Epithelial cell of prostate (primary cell): ENCODE data around the gene AXIN2.

ENCODE experiments used
- DNase-seq: peaks from one replicate; pipeline ENCODE4 v3.0.0-alpha.2; 2011; ENCODE audit warnings: low read depth, low spot score
- H3K27ac ChIP-seq: fragments of 450-650 bp; 2 replicates; pipeline ENCODE4 v1.5.1; 2017; ENCODE audit warnings: mild to moderate bottlenecking

Gene AXIN2

DNA sequence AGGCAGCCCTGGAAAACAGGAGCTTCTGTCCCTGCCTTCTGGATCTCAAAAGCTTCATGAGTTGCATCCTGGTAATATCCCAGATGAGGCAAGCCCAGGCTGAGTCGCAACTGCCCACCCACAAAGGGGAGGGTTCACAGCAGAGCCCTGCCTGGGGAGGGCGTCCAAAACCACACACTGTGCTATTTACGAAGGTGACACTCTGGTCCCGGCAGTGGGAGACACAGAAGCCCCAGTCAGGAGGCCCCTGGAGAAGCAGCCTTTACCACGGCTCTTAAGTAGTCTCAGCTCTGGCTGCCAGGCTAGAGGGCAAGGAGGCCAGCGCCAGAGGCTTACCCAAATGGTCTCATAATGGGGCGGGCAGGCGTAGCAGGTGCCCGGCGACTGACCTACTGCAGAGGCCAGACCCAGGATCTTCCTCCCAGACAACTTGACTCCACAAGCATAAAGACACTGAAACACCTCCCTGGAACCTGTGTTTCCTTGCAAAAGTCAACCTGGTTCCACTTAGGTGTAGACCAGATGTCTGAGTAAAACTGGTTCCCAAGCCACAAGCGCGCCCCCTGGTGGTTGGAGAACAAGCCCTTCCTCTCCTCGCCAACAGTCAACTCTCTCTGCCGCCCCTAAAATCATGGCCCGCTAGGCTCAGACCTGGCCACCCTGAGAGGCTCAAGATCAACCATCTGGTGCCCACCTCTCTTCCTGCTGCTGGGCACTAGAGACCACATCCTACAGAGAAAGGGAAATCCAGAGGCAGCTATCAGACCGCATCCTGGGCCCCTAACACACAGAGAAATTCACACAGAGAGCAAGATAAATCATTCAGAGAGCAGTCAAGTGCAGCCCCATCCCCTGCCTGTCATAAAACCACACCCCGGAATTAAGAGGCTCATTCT, 5.2 kb downstream of the AXIN2 start:
- no peak overlapping the region for H3K27ac ChIP-seq
- no peak for DNase-seq

DNA sequence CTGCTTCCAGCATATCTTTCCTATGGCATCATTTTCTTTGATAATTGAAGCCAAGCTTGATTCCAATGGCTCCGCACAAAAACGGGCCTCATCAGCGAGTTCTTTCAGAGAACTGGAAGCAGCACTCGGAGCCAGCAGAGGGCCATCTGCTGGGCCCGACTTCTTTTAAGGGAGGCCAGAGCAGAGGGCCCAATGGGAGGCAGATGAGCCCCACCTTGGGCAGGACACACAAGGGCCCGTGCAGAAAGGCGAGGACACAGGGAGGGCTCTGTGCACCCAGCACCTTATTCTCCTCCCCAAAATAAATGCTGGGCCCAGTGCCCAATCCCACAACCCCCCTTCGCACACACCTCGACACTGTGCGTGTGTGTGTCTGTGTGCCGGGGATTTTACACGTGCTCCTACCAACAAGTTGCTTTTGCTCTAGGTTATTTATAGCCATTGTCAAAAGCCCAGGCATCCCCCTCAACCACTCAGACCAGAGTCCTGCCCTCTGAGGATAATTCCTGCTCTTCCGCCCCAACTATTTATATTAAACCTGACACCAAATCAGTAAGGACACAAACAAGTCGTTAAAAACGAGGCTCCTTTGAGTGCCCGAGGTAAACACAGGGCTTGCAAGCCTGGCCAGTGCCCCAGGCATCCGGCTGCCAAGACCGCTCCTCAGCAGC, 6.8 kb downstream of the AXIN2 start:
- H3K27ac ChIP-seq: no peak overlapping the region
- no peak for DNase-seq

DNA sequence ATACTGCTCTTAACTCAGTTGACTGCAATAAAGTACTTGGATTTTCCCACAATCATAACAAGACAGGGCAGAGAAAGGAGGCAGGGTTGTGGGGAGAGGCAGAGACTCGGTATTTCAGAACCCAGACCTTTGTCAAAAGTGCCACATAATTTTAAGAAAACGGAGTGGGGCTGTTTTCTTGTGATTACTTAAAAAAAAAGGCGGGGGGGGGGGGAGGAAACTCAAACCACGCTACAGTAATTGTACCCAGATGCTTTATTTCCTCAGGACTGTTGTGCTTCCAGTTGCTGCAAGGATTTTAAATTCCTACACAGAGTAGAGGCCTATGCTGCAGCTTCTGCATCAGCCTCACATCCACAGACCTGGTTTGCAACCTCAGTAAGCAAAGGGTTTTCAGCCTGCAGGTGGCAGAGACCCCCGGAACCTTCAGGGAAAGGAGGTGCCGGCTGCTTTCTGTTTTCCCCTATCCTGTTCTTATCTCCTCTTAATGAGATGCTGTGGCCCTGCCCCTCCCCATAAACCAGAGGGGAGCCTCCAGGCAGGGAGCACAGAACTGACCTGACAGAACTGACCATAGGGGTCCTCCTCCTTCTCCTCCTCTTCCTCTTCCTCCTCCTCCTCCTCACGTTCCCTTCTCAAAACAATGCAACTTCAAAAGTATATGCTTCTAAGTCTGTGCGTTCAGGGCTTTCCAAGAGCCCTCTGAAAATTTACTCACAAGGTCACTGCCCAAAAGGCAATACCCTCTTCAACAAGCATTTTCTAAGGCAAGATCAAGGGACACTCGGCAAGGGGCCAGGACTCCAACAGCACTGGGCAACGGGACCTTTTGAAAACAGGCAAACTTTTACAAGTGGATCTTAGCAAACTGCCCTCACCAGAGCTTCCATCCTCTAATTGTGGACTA, 7.5 kb downstream of the AXIN2 start:
- DNase-seq: no peak
- no peak overlapping the region for H3K27ac ChIP-seq

DNA sequence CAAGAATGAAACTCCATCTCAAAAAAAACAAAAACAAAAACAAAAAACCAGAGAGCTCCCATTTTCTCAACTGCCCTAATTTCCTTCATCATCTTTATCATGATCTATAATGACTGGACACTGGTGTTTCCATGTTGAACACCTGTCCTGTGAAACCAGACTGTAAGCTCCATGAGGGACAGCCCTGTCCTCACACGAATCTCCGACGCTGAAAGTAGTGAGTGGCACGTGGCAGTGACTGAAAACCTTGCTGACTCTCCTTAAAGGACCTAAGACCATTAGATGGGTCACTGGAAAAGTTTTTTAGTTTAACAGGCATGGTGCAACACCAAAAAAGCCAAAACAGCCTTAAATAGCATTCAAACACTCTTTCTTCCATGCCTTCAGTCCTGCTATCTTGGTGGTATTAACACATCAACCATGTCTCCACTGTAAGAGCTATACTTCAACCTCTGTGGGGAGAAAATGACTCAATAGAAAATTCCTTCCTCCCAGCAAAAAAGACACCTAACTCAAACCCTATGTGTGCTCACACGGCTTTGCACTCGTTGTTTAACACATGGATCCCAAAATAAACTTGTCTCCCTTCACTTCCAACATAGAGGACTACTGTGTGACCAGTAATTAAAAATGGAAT, 8.3 kb downstream of the AXIN2 start:
- no peak overlapping the region for H3K27ac ChIP-seq
- DNase-seq: no peak

DNA sequence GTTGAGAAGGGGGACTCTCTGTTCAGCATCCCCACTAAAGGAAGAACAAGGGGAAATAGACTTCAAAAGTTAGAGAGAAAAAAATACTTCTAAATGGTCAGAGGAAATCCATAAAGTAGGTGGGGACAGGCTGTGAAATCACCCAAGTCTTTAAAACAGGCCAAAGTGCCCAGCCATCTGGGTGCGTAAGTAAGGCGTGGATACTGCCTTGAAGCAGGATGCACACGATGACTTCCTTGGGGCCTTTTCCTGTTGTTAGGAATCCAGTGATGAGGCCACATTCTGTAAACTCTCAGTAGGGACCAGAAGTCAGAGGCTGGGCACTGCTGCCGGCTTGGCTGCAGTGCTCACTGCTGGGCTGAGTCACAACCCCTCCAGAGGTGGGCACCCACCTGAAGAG, 9.2 kb downstream of the AXIN2 start:
- H3K27ac ChIP-seq: no peak overlapping the region
- DNase-seq: no peak

DNA sequence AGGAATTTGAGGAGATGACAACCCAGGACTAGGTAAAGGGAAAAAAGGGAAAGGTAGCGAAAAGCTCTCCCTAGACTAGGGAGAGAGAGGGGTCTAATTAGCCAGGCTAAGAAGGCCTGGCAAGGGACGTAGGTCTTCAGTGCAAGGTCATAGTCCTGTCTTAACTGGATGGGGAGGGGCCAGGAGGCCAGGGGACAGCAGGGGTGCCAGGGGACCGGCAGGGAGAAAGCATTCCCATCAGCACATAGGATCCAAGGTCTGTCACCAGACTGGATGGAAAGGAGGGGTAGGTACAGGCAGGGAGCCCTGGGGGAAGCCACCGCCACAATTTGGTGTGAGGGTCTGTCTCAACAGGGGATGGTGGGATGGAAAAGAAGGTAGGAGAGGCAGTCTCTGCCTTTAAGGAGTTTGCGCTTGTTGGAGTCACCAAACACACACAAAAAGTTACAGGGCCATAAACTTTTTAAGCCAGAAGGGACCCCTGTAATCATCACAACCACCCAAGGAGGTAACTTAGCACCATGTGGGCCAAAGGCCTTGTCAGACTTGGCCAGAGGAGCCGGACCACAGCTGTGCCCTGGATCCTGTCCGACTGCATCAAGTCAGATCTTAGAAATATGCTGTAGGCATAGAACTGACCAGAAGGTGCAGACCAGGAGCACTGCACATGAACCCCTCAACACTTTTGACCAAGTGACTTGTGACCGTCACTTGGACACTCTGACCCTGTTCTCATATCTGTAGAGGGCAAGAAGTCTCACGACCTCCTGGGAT, 10.0 kb downstream of the AXIN2 start:
- no peak overlapping the region for H3K27ac ChIP-seq
- no peak for DNase-seq

DNA sequence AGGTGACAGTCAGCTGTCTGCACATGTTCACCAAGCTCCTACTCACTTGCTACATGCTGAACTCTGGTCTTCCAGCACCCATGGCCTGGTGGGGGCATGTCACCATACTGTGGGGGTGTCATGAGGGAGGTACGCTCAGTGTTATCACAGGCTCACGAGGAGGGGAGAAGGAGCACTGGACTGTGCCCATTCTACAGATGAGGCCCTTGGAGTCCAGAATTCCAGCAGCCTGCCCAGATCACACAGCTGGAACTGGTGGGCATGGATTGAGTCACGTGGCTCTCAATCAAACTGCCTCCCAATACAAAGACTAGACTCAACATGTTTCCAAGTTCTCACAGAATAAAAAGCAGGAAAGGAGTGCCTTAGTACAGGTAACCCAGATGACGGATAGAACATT, 10.7 kb downstream of the AXIN2 start:
- H3K27ac ChIP-seq: no peak overlapping the region
- DNase-seq: no peak

DNA sequence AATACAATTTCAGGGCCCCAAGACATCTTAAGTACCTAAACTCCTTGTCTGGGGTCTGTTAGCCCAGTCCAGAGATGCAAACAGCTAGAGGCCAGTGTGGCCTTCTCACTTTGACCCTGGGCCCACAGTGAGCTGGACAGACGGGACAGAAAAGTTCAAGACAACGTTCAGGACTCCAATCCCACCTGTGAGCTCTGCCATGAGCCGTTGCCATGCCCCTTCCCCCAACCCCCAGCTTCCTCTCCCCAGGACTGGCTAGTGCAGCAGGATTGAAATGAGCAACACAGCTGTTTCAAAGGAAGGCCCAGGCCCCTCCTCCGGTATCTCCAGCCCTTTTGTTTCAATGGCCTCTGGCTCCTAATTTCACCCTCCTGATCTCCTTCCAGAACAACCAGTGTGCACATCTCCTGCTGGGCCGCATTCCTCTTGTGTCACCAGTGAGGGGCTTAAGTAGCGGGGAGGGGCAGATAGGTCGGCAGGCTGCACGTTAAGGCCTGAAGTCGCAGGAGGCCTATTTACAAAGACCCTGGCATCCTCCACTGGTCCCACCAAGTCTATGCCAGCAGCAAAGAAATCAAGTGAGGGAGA, 11.3 kb downstream of the AXIN2 start:
- H3K27ac ChIP-seq: no peak overlapping the region
- no peak for DNase-seq

DNA sequence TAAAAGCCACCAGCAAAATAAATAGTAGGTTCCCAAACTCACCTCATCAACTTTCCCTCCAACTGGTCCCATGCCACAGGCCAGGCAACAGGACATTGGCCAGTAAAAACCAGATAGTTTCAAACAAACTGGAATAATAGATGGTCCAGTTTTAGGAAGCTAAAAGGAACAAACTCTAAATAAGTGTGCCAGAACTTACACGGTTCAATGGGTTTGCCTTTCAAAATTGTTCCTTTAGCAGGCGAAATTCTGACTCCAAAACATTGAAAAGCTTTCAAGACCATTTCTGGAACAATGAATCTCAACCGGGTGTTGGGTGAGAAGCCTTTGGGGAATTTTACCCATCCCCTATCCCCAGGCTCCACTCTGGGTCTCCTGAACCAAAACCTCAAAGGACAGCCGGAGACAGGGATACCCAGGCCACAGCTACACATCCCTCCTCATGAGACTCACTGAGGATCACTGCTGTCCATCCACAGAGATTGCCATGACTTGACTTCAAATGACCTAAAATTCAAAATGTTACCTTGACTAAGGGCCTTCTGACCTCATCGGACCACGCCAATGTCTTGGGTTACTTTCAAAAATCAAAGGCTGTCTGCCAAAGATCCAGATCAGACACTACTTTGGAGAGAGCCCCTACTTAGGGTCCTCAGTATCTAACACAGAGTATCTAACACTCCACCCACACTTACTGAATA, 13.0 kb downstream of the AXIN2 start:
- H3K27ac ChIP-seq: no peak overlapping the region
- DNase-seq: no peak

DNA sequence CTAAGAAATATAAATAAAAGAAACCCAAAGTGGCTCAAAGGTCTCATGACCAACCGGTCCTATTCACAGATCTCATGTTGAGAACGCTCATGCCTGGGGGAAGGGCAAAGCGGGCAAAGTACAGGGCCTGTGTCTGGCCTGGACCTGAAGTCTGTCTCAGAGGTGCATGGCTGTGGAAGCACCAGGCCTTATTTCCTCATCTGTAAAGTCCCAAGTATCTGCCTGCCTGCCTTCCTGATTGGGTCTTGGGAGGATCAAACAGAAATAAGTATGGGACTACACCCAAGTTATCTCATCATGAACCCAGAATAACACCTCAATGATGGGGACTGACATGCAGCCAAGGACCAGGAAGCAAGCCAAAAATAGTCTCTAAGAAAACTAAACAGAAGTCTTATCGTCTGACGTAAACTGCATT, 14.2 kb downstream of the AXIN2 start:
- no peak overlapping the region for H3K27ac ChIP-seq
- no peak for DNase-seq

DNA sequence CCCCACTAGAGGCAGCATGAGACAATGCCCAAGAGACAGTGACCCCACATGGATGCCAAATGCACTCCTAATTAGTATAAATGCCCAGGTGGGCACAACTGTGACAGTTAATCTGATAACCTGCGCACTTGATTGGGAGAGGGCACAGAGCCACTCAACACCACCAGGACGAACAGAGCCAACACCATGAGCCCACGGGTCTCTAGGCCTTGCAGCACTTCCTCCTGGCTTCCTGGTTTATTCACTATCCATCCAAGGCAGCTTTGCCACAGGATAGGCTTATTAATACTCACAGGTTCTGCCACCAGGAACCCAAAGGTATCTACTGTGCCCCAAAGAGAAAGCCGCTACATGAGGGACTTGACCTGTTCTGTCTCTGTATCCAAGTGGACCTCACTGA, 14.9 kb downstream of the AXIN2 start:
- no peak overlapping the region for H3K27ac ChIP-seq
- DNase-seq: no peak

DNA sequence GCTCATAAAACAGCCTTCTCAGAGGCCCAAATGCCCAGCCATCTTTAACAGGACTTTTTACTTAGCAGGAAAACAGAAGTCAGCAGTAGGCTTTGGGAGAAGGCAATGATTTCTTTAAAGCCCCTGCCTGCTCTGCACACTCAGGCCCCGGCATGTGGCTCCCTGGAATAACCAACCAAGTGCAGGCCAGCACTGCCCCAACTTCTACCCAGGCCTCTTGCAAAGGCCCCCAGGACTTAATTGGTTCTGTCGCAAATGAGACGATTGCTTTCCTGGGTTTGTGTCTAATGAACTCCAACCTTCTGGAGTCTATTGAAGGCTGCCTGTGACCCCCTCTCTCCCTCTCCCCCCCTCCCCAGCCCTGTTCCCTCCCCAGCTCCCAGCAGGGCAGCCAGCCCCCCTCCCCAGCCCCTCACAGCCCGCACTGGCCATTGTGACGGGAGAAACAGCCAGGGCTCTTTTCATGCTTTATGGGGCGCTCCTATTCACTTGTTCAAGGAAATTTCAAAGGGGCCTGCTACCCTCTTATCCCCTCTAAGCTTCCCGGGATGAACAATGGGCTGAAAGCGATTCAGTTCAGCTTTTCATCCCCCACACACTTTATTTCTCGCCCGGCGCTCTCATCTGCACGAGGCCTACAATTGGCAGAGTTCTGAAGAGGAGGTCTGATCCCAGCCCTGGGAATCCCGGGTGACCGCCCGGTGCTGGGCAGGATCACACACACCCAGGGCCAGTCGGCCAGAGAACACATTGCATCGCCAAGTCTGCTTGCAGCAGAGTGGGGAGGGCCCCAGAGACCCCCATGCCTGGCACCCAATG, 15.5 kb downstream of the AXIN2 start:
- H3K27ac ChIP-seq: no peak overlapping the region
- DNase-seq: no peak

DNA sequence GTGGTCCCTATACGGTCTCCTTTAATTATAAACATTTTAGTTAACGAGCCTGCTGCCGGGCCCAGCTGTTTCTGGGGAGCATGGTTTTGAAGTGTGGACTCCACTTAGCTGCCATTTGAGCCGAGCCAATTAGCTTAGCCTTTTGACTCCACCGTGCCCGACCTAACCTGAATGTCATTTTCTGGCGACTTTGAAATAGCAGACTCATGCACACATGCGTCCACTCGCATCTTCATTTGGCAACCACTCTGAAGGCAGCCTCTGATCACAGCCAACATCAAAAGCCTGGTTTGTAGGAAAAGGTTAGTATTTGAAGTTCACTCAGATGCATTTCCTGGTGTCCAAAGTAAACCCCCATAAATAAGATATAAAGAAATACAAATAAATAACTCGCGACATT, 16.8 kb downstream of the AXIN2 start:
- DNase-seq: no peak

DNA sequence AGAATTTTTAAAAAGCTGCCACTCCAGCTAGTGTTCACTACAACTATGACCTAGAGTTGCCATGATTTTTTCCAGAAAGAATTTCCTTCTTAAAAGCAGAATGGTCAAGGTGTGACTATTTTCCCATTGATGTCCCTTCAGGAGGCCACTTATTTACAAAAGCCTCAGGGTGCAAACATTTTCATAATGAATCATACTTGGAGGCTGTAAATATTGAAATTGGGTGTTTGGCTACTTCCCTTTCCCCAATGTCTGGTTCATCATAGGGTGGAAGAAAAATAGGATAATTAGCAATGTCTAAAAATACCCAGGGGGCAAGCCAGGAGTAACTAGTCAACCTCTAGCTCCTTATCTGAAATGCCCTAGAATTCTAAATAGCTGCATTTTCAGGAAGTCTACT, 18.8 kb downstream of the AXIN2 start:
- DNase-seq: no peak

More for the DNA sequence above, 16.8 kb downstream of the AXIN2 start:
- H3K27ac ChIP-seq: no peak overlapping the region

DNA sequence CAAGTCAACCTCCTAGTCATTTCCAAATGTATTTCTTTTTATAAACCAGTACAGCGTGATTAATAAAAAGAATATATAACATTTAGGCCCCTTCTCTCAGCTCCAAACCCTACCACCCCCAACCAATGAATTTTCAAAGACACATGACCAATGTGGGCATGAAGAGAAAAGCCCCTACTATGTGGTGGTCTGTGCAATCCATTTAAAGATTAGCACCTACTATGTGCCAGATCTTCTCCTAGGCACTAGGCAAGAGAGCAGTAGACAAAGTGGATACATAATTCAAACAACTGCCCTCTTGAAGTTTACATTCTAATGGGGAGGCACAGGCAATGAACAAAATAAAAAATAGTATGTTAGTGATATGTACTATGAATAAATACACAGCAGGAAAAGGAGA, 19.4 kb downstream of the AXIN2 start:
- H3K27ac ChIP-seq: no peak overlapping the region
- DNase-seq: no peak

More for the DNA sequence above, 18.8 kb downstream of the AXIN2 start:
- H3K27ac ChIP-seq: no peak overlapping the region

DNA sequence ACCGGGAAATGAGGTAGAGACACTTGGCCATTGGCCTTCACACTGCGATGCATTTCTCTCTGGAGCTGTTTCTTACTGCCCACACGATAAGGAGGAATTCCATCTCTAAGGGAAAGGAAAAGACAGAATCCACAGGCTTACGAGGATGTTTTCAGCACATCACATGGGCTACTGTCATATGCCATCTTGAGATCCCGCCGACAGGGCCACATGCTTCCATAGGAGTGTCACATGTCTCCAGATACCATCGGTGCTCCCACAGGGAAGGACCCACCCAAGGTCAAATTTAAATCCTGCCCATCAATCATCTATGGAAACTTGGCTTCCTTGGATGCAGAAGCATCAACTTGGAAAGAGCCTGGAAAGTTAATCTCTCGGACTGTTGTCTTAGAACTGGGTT, 20.0 kb downstream of the AXIN2 start:
- DNase-seq: no peak
- H3K27ac ChIP-seq: no peak overlapping the region

DNA sequence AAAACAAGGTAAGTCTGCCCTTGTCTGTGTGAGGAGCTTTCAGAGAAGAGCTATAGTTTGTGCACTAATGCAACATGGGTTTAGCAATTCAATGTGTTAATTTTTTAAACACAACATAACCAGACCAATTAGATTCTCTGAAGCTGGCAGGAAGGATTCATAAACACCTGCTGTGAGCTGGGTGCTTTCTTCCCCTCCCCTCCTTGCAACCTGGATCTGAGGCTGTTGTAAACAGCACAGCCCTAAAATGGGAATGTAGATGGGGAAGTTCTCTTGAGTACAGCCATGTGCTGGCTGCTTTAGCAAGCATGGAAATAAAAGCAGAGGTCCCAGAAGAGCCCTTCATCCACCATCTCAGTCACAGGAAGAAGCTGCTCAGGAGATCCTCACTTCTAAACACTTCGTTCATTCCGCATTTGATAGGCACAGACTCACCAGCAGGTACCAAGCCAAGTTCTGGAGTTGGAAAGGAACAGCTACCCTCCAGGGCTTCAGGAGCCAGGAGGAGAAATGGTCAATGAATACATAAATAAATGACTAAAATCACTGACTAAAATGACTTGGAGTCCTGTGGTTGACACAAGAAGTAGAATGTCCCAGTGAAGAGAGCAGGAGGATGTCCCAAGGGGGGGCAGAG, 21.7 kb downstream of the AXIN2 start:
- no peak overlapping the region for H3K27ac ChIP-seq
- DNase-seq: no peak
